Lower leg skin (tissue), 4 donors: ENCODE measurements around the gene ACSM6. TPM values are rescaled to one million over a fixed set of nuclear protein-coding genes. Genes with fewer than 3 reads are reported as not detected.

Experiments used
- DNase-seq, 2 donors: peaks; one replicate each; pipeline ENCODE4 v3.0.0-alpha.2; 2019; ENCODE audit warnings: low spot score in 2 of 2
- H3K4me3 ChIP-seq: fragments of 200-600 bp; sonication (generic); 2 replicates; pipeline ENCODE4 v1.5.1; 2017; ENCODE audit warnings: mild to moderate bottlenecking, low read depth; ENCODE audit not compliant: poor library complexity, severe bottlenecking
- CTCF ChIP-seq, 3 donors: fragments of 450-650 bp; IDR thresholded peaks; one replicate each; pipeline ENCODE4 v1.5.1; 2016; ENCODE audit warnings: antibody characterized with exemption in 3 of 3, mild to moderate bottlenecking in 3 of 3, moderate library complexity in 2 of 3
- POLR2A ChIP-seq, 2 donors: fragments of 450-650 bp; IDR thresholded peaks; one replicate each; pipeline ENCODE4 v1.6.1; 2016 to 2017; ENCODE audit warnings: antibody characterized with exemption in 2 of 2, mild to moderate bottlenecking in 1 of 2, moderate library complexity in 1 of 2
- WGBS, 2 donors: methylation state at CpG; one replicate each; pipeline ENCODE4 v1.1.5; 2018; 5-methylcytosine and 5-hydroxymethylcytosine counted together
- intact Hi-C: fragments of 100-400 bp; cut with DNase I; formaldehyde crosslinking; loops from one replicate; pipeline ENCODE4 v1.15.0; 2023; ENCODE audit warnings: low total_unique reads
- total RNA-seq, 4 donors: library from RNA; depleted of rRNA; stranded (reverse); fragments of >200 nt; gene quantifications; one replicate each; pipeline ENCODE4 v1.1.0, GENCODE V29; 2016

The ACSM6 gene
- total RNA-seq, 4 donors from 2014 or later = 0.95 to 7.7 (median 2.7) TPM

GRCh38 chr10:95265572-95265971 is 71.5 kb downstream of the ACSM6 start:
- DNase-seq = no peak
- H3K4me3 ChIP-seq = no peak overlapping the region
- no peak for TF ChIP-seq POLR2A (IDR thresholded peaks at IDR 0.05)
- no peak for TF ChIP-seq CTCF (IDR thresholded peaks at IDR 0.05)
- 81 to 83% methylated on average over 8 of the region's 8 CpGs for WGBS, 2 donors
- intact Hi-C loops = no loop called here

- intact Hi-C loops = no loop called here
- no peak for DNase-seq
- no peak overlapping the region for H3K4me3 ChIP-seq
- WGBS, 2 donors = 8 to 22% methylated on average over 1 of the region's 1 CpG
- TF ChIP-seq POLR2A (IDR thresholded peaks at IDR 0.05) (no peak), CTCF (IDR thresholded peaks at IDR 0.05) (no peak)
Measured at GRCh38 chr10:95266674-95267095, 72.6 kb downstream of the ACSM6 start.

- WGBS, 2 donors = 67 to 72% methylated on average over 3 of the region's 3 CpGs
Measured at GRCh38 chr10:95267251-95267650, 73.2 kb downstream of the ACSM6 start.

GRCh38 chr10:95268438-95268837 is 74.4 kb downstream of the ACSM6 start:
- no peak for DNase-seq

More at GRCh38 chr10:95267251-95267650, 73.2 kb downstream of the ACSM6 start:
- no peak for DNase-seq
- TF ChIP-seq CTCF (IDR thresholded peaks at IDR 0.05) = no peak
- TF ChIP-seq POLR2A (IDR thresholded peaks at IDR 0.05) = no peak
- intact Hi-C loops = no loop called here
- H3K4me3 ChIP-seq = no peak overlapping the region

GRCh38 chr10:95273393-95274312 is 79.6 kb downstream of the ACSM6 start:
- H3K4me3 ChIP-seq = no peak overlapping the region
- DNase-seq = peak in 1 of 2 donors; percentile 78
- TF ChIP-seq POLR2A (IDR thresholded peaks at IDR 0.05) = no peak
- TF ChIP-seq CTCF (IDR thresholded peaks at IDR 0.05) = no peak
- WGBS, 2 donors = 28 to 37% methylated on average over 13 of the region's 13 CpGs
- intact Hi-C loops = no loop called here

More at GRCh38 chr10:95268438-95268837, 74.4 kb downstream of the ACSM6 start:
- WGBS, 2 donors = 35 to 52% methylated on average over 12 of the region's 12 CpGs
- H3K4me3 ChIP-seq = no peak overlapping the region
- intact Hi-C loops = no loop called here
- TF ChIP-seq CTCF (IDR thresholded peaks at IDR 0.05) (no peak), POLR2A (IDR thresholded peaks at IDR 0.05) (no peak)
